ENCODE measurements around the gene RNLS.
"Not testable (repeated sequence)": the region's sequence is repeated elsewhere in the genome, so short reads cannot be mapped to it uniquely, and the experiment has no call there.

RNLS gene

DNA sequence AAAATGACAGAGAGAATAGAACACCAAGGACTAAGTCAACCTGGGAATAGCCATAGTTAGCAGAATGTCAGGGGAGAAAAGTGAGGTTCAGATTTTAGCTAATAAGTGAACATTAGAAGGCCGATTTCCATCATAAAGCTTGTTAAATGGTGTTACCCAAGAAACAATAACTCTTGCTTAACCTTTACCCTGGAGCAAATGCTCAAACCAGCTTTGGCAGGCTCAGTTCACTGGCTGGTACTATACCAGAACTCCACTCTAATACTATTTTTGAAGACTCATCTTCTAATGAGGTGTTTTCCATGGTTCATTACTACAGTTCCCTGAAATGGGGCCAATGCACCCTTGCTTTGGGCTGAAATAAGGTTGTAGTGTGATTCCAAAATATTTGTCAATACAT, 61.3 kb downstream of the RNLS start:
- no peak for DNase-seq

DNA sequence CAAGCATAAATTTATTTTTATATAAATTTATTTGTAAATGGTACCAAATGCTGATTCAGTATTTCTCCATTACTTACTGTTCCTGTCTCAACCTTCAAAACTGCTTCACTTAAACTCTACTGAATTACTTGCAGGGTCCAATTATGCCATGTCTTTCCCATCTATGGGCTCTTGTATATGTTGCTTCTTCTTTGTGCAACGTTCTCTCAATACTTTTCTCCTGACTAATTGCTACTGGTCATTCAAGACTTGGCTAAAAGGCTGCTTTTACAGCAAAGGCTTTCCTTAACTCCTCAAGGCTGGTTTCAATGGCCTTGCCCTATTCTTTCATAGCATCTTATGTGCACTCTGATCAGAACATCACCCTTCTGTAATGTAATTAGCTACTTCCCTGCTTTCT, 67.9 kb downstream of the RNLS start:
- no peak for DNase-seq

DNA sequence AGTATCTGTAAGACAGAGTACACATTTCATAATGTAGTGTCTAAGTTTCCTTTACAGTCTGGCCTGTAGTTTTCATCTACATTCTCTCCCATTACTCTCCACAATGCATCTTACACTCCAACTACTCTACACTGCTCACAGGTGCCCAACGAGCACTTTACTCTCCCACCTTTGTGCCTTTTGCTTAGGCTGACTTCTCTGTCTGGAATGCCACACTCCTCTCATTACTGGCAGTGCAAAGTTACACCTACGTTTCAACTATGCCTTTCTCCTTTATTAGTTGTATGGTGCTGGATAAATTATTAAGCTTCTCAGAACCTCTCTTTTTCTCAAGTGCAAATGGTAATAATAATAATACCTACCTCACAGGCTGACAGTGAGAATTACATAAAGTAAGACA, 70.5 kb downstream of the RNLS start:
- no peak for DNase-seq

DNA sequence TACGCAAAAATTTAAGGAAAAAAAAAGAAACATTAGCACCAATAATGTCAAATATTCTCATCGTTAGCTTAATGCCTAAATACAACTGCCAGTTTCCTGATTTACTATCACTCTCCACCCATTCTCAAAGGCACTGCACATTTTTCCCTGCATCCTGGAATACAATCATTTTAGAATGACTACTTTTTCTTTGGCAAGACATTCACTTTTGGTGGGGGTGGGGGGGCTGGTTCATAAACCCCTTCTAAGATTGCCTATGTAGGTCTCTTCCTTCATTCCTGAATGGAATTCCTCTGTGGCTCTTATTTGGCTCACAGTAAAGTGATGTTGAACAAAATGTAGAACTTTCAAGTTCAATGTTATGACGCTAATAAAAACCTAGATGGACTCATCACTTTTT, 74.3 kb downstream of the RNLS start:
- no peak for DNase-seq

DNA sequence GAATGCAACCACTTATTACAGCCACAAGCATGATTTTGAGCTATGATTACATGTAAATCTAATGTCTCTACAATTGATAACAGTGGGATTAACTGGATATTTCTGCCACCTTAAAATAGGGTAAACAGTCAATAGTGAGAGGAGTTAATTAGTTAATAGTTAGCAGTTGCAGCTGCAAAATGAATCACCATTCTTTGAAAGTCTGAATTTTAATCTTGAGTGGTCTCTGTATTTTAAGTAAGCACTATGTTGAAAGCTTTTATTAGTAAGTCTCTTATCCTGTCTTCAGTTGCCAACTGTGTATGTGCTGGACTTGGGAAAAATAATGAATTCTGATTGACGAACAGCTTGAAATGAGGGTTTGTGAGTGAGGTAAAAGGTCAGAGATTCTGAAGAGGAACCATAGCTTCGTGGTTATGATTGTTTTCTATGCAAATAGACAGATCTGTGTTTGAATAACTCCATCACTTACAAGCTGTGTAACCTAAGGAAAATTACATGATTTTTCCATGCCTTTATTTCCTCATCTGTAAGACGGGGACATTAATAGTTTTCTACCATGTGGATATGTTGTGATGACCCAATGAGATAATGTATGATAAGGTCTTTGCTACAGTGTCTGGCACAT, 75.2 kb downstream of the RNLS start:
- DNase-seq: no peak

DNA sequence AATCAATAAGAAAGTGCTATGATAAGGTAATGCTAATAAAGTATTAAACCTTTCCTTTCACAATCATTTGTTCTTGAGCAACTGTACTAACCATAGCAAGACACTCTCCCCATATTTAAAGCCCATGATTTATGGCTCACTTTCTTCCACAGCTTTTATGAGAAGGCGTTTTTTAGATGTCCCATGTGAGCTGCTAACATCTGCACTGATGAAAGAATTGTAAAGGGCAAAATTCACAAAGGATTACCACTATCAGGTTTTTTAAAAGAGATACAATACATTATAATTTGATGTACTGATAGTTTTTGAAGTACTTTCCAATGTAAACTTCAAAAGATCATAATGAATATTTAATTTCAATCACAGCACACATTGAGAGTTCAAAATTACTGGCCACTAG, 75.7 kb downstream of the RNLS start:
- no peak for DNase-seq

DNA sequence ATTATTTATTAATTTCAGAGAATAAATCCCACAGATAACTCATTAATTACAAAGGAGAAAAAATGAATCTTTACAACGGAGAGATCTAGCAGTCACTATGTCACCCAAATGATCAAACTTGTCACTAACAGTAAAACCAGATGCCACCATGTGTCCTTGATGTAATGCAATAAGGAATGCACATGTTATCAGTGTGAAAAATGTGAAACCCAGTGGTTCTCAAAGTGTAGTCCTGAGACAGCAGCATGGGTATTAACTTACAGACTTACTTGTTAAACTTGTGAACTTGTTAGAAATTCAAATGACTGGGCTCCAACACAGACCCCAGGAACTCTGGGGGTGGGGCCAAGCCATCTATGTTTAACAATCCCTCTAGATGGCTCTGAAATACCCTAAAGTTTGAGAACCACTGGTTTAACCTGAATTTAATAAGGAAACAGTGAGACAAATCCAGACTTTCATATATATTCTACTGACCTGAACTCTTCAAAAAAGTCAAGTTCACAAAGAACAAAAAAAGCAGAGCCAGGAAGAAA, 77.4 kb downstream of the RNLS start:
- no peak for DNase-seq

DNA sequence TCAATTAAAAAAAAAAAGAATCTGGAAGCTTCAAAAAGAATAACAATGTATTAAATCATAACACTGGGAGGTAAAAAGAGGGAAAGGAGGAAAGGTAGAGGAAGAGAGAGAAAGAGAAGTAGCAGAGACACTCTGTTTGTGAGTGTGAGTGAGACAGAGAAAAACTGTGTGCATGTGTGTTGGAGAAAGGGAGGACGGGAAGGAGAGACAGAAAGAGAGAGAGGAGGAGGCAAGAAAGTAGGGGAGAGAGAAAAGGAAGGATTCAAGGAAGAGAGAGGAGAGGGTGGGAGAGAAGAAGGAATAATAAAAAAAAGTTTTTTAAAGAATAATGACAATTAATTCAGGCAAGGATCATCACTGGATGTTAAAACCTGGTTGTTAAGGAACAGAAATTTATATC, 77.9 kb downstream of the RNLS start:
- DNase-seq: no peak

DNA sequence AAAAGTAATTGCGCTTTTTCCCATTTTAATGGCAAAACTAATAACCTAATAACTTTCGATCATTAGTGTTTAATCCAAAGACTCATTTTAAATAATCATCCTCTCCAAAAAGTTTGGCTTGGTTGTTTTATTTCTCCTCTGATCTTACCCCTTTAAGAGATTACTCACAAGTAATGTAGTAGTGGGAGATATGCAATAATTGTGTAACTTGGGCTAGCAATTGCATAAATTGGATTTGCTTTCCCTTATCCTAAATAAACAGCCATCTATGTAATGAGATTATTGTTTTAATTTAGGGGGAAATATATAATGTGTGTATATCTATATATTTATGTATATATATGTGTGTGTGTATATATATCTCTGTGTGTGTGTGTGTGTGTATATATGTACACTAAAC, 82.5 kb downstream of the RNLS start:
- no peak for DNase-seq

DNA sequence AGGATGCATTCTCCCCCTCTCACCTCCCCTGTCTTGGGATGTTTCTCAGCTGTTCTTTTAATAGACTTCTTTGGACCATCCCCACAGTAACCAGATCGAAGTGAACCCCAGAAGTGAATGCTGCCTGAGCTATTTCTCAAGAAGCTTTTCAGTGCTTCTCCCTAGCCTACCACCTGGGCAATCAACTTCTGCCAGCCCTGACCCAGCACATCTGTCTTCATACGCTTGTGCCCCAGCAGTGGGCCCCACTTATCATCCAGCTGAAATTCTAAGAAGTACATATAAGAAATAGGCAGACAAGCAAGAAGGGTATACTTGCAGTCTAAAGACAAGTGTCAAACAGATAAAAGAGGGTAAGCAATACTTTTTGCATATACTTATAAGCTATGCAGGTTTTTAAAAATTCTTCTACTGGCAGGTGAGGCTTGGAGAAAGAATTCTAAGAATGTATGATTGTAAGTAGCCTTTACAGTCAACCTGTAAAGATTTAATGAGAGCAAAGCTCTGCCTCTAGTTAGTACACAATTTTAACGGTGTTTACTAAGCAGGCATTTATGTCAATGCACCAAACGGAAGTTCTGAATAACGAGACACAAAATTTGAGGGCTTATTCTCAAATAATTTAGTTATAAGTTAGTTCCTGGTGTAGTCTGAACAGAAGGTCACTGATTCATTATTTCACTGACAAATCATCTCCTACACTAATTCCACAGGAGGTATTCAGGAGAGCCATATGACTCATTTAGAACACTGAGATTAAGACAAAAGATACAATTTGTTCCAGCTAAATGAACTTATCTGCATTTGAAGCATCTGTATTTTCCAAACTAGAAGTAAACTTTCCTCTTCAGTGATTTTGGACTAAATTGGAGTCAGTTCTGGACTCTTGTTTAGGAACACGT, 83.3 kb downstream of the RNLS start:
- no peak for DNase-seq

DNA sequence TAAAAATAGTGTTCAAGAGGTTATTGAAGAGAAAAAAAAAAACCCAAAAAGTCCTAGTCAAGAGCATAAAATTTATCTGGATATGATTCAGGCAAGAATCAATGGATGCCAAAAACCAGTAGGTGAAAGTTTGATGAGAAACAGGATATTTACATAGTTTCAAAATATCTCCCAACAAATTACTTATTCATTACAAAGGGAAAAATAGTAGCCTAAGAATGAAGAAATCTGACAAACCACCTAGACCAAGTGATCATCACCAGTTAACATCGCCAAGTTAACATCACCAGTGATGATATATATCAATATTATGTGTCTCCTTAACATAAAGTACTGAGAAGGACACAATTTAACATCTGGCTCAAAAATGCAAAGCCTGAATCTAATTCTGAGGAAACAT, 85.2 kb downstream of the RNLS start:
- DNase-seq: no peak

DNA sequence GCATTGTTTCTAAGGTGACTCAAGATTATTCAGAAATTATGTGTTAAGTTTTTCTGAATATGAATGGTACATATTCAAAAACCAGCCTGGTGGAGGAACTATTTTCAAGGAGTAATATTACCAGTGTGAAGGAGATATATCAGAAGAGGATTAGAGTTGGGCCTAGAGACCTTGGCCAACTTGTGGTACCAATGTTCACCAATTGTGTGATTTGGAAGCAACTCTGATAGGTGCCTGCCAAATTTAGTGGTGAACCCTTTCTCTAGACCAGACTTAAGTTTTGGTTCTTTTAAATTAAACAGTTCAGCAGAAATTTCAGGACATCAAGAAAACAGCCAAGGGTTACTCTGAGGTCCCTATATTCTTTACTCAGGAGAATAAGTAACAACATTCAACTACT, 88.6 kb downstream of the RNLS start:
- DNase-seq: no peak

DNA sequence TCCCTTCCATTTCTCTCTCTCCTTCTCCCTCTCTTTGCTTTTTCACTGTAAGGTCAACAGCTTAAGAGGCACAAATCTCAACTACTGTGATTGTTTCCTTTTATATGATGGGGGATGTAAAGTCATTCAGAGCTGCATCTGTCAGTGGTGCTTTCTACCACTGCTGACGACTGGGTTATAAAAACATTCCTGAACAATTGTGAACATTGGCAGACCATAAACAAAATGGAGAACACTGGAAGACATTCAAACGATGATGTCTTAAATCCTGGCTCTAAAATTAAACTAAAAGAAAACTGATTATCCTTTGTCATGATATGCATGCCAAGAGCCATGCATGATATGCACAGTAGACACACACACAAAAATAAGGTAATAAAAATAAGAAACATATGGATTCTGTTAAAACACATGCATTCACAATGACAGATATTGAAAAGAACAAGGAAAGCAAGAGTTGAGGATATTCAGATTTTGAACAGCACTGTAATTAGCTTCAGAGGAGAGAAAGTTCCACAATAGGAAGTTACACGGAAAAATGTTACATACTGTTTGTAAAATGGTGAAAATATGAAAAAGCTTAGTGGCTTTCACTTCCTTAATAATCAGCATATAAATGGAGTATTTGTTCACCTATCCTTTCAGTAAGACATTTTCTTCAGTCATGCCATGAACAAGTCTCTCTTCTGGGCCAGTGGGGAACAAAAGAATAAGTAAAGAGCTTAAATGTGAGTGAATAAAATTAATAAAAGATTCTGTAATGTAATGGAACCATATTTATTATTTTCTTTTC, 89.2 kb downstream of the RNLS start:
- no peak for DNase-seq

DNA sequence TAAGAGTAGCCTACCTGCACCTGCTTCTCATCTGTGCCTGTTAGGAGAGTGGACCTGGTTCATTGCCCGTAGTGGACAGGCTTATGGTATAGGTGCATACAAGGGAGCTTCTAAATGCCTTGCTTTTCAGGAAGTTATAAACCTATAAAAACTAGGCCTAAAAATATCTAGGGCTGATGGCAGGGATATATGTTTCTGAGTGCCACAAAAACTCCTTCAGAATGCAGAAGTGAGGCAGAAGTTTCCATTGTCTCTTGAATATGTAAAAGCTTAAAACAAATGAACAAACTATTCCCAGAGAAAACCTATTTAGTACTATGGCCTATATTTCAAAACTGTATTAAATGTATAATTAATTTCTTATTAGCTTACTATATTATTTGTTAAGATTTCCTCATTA, 91.8 kb downstream of the RNLS start:
- no peak for DNase-seq

DNA sequence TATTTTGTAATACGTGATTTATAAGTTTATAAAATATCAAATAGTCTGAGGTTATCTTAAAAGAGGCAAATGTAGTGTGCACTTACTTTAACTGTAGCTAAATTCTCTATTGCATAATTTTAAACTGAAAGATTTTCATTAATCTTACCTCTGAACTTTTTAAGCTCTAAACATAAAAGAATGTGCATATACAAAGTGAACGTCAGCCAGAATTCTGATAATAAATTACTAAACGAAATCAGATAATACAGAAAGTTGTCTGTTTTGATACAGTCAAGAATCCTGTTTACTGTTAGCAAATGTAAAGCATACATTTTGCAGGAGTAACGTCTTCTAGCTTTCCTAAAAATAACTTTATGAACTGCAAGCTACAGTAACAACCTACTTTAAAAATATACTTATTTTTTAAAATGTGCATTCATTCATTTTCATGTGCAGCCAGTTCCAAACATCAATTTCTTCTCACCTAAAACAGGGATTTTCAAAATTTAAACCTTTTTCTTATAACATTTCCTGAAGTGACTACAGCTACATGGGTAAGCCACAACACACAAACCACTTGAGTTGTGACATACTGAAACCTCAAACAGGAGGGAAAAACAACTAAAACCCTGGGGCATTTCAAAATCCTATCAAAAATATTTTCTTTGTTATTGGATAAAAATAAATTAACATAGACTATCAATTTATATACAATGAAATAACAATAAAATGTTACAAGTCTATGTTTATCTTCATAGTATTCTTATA, 92.7 kb downstream of the RNLS start:
- DNase-seq: no peak

DNA sequence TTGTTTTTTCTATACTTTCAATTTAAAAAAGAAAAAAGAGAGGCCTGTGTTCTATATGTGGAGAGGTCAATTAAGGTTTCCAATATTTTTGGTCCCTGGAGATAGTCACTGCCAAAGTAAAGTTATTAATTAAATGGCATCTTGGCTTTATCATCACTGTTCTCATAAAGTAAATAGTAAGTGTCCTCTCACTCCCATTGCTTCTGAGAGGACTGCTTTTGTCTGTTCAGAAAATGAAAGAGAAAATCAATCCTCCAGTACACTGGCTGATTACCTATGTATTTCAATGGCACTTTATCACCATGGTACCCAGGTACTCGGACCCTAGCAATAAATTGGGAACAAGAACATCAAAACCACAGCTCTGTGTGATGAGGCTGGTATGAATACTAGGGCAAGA, 94.0 kb downstream of the RNLS start:
- DNase-seq: no peak

DNA sequence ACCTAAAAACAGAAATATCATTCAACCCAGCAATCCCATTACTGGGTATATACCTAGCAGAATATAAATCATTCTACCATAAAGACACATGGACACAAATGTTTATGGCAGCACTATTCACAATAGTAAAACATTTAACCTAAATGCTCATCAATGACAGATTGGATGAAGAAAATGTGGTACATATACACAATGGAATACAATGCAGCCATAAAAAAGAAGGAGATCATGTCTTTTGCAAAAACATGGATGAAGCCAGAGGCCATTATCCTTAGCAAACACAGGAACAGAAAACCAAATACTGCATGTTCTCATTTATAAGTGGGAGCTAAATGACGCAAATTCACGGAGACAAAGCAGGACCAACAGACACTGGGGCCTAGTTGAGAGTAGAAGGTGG, 96.3 kb downstream of the RNLS start:
- not testable (repeated sequence) for DNase-seq

DNA sequence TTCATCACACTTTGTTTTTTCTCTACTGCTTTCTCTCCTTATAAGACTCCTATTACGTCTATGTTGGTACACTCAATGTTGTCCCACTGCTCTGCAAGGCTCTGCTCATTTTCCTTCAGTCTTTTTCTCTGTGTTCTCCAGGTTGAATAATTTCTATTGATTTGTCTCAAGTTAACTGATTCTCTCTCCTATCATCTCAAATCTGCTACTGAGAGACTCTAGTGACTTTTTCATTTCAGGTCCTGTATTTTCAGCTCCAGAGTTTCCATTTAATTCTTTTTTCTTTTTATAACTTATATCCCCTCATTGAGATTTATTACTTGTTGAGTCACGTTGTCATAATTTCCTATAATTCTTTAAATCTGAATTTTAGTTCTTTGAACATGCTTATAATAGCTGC, 100.9 kb downstream of the RNLS start:
- DNase-seq: no peak

DNA sequence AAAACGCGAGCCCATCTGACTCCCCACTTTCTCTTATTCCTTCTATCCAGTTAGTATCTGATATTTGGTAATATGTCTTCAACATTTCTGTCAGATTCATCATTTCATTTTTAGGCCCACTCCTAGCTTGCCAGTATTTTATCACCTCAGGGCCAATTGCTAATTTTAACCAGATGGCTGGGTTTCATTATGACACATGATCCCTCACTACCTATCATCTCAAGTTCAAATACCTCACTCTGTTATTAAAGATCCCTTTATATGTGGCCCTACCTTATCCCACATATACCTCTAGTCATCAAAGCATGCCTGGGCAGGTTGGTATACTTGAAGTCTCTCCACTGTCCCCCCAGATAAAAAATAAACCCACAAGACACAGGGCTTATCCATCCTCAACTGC, 104.9 kb downstream of the RNLS start:
- no peak for DNase-seq

DNA sequence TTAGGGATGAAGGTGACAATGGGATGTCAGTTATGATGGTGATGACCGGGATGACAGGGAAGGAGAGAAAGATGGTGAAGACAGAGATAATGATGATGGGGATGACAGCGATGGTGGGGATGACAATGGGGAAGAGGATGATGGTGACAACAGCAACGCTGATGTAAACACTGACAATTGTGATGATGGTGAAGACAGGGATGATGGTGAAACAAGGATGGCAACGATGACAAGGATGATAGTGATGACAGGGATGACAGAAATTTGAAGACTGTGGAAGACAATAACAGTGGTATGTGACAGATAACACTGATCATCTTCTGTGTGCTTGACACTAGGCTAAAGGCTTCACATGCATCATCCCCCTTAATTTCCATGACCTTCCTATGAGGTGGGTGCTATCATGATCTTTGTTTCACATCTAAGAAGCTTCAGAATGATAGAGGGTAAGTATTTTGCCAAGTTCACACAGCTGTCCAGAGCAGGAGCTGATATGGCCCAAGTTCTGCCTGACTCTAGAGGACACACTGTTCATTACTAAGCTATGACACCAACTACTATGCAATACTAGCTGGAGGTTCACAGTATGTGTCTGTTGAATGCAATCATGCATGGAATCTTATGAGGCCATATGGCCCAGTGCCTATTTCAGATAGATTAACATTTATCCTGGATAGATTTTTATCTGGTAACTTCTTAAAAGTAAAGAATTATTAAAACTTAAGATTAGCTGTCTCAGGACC, 105.6 kb downstream of the RNLS start:
- DNase-seq: no peak

DNA sequence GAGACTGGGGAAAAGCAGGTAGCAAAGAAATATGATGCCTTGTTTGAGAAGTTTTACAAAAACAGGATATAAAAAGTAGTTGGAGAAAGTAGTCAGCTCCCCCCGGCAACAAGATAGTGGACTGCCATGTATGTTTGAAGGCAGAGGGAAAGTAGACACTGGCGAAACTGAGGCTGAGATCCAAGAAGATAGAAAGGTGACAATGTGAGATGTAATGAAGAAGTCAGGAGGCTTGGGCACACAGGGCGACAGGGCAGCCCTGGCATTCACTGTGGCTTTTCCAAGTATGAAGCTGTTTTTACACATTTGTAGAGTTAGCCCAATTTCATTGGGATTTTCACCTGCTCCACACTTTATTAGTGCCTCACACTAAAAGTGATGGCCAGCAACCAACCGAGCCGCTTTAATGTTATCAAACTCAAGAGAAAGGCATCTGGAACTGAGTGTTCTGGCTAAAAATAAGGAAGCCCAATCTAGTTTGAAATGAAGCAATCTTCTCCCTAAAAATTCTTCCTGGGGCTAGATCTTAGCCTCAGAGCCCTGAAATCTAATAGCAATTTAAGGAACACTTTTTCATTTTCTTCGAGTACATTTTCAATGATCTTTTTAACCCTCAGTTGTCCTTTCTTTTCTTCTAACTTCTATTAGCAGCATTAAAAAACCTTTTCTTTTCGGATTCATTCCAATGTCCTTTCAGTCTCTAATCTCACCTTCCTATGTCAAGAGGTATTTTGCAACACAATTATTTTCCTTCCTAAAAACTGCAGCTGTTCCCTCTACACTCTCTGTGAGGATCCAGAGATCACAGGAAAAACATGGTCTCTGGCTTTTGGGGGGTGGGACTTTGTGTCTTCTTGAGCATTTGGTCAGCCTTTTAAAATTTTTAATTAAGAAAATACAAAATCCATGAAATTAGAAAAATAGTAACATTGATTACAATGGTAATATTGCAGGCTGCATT, 108.0 kb downstream of the RNLS start:
- no peak for DNase-seq

All from stimulated activated CD4-positive, alpha-beta T cell treated with anti-CD3 and anti-CD28 coated beads, Interleukin-4, amount 100 ng/mL, for 4 hours (primary cell).